ENCODE data around the gene KRT38. TPM values are rescaled to one million over a fixed set of nuclear protein-coding genes. Genes with fewer than 3 reads are reported as not detected.

KRT38 gene
- total RNA-seq (2022; extraction: Qiagen RNA extraction; ENCODE audit: low read depth), result not detected in 5 replicates

GRCh38 chr17:41440531-41441033 lies at the start of gene KRT38:
Gene KRT38 (minus strand): TSS chr17:41440983. CDS start chr17:41440921, 62 bp downstream.

DNA sequence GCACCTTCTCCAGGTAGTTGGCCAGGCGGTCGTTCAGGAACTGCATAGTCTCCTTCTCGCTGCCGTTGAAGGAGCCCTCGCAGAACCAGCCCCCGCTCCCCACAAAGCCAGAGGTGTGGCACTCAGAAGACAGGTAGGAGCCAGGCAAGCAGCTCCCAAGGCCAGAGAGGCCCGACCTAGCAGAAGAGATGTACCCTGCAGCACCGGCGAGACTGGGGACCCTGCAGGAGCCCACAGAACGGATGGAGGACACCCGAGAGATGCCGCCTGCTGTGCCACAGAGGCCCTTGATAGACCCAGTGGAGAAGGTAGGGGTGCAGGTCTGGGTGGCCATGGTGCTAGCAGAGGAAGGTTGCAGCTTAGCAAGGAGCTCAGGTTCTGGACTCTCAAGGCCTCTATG lies 48.7 kb upstream of the KRT38 start, which contains the start of gene KRT36:
TSS of gene KRT36 (minus strand) at position 380 of the 400 bp plus-strand sequence. CDS start at position 334, 46 bp downstream.

DNA sequence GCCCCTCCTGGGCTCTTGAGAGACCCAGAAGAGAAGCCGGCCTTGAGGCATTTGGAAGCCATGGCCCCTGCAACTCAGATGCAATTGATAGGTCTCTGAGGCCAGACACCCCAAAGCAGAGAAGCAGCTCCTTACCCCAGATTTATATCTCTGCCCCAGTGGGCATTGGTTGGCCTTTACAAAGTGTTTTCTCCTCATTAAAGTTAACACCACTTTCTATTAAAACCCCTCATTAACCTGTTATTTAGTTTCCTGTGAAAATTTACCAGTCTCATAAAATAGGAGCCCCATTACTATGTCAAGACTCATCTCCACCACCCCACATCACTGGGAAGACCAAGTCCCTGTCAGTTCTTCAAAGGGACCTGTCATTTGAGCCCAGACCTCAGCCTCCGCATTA lies 40.3 kb upstream of the KRT38 start, which contains the start of gene KRT35:
TSS of gene KRT35 (minus strand) at position 116 of the 400 bp plus-strand sequence. CDS start at position 62, 54 bp downstream.

DNA sequence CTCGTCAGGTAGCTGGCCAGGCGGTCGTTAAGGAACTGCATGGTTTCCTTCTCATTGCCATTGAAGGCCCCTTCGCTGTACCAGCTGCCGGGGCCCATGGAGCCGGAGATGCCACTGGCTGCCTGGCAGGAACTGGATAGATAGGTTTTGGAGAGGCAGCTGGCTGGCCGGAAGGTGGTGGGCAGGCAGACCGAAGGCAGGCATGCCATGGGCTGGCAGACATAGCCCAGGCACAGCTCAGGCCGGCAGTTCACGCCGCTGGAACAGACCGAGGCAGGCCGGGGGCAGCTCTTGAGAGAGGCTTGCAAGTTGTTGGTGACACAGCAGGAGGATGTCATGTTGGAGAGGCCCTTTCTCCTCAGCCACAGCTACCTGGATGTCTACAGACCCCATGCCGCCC lies 26.2 kb upstream of the KRT38 start, which contains the start of gene KRT32:
TSS of gene KRT32 (minus strand) at position 399 of the 400 bp plus-strand sequence. CDS start at position 338, 61 bp downstream.

GRCh38 chr17:41424111-41424635 lies 16.6 kb downstream of the KRT38 start, which contains the start of gene KRT37:
Gene KRT37 (minus strand): TSS chr17:41424585. CDS start chr17:41424523, 62 bp downstream.

DNA sequence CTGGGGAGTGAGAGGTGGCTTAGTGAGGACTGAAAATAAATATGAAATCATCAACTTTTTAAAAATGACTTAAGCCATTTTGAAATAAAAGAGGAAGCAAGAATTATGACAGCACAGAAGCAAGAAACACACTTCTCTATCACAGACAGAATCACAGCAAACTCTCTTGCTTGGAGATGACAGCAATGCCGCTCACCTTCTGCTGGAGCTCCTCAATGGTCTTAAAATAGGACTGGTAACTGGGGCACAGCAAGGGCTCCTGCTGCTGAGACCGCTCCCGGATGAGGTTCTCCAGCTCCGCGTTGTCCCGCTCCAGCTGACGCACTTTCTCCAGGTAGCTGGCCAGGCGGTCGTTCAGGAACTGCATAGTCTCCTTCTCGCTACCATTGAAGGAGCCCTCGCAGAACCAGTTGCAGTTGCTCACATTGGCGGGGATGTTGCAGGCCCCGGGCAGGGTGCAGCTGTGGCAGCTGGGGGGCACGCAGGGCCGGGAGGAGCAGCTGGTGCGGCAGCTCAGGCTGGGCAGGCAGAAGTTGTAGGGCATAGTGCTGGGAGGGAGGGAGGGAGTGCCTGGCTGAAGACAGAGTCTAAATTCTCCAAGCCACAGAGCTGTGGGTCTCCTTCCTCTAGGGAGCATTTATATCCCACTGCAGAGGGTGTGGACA lies 43.7 kb downstream of the KRT38 start, which contains the start of gene KRT31:
TSS of gene KRT31 (minus strand) at position 613 of the 665 bp plus-strand sequence. CDS start at position 544, 69 bp downstream.

Other genes with a start within 250 kb of the KRT38 start
- not detected in 5 replicates for gene KRTAP9-2, start 214.3 kb downstream of the KRT38 start, total RNA-seq (2022; extraction: Qiagen RNA extraction; ENCODE audit: low read depth)
- not detected in 5 replicates for gene KRTAP9-3, start 208.5 kb downstream of the KRT38 start, total RNA-seq (2022; extraction: Qiagen RNA extraction; ENCODE audit: low read depth)
- not detected in 5 replicates for gene KRTAP9-8, start 203.0 kb downstream of the KRT38 start, total RNA-seq (2022; extraction: Qiagen RNA extraction; ENCODE audit: low read depth)
- gene KRTAP9-4, start 191.3 kb downstream of the KRT38 start, total RNA-seq (2022; extraction: Qiagen RNA extraction; ENCODE audit: low read depth), result not detected in 5 replicates
- not detected in 5 replicates for gene KRTAP9-9, start 185.6 kb downstream of the KRT38 start, total RNA-seq (2022; extraction: Qiagen RNA extraction; ENCODE audit: low read depth)
- gene KRTAP9-6, start 175.6 kb downstream of the KRT38 start, total RNA-seq (2022; extraction: Qiagen RNA extraction; ENCODE audit: low read depth), result not detected in 5 replicates
- not detected in 5 replicates for gene KRTAP9-7, start 165.3 kb downstream of the KRT38 start, total RNA-seq (2022; extraction: Qiagen RNA extraction; ENCODE audit: low read depth)
- gene KRTAP29-1, start 138.1 kb downstream of the KRT38 start, total RNA-seq (2022; extraction: Qiagen RNA extraction; ENCODE audit: low read depth), result not detected in 5 replicates
- gene KRTAP16-1, start 131.7 kb downstream of the KRT38 start, total RNA-seq (2022; extraction: Qiagen RNA extraction; ENCODE audit: low read depth), result not detected in 5 replicates
- not detected in 5 replicates for gene KRTAP17-1, start 125.3 kb downstream of the KRT38 start, total RNA-seq (2022; extraction: Qiagen RNA extraction; ENCODE audit: low read depth)
- gene KRT33A, start 90.2 kb downstream of the KRT38 start, total RNA-seq (2022; extraction: Qiagen RNA extraction; ENCODE audit: low read depth), result not detected in 5 replicates
- not detected in 5 replicates for gene KRT33B, start 71.2 kb downstream of the KRT38 start, total RNA-seq (2022; extraction: Qiagen RNA extraction; ENCODE audit: low read depth)
- gene KRT34, start 58.7 kb downstream of the KRT38 start, total RNA-seq (2022; extraction: Qiagen RNA extraction; ENCODE audit: low read depth), result 0.20 to 0.78 TPM (median 0.31 TPM) in 5 replicates
- not detected in 5 replicates for gene KRT31, start 43.4 kb downstream of the KRT38 start, total RNA-seq (2022; extraction: Qiagen RNA extraction; ENCODE audit: low read depth)
- not detected in 5 replicates for gene KRT37, start 16.4 kb downstream of the KRT38 start, total RNA-seq (2022; extraction: Qiagen RNA extraction; ENCODE audit: low read depth)
- not detected in 5 replicates for gene KRT32, start 26.4 kb upstream of the KRT38 start, total RNA-seq (2022; extraction: Qiagen RNA extraction; ENCODE audit: low read depth)
- gene KRT35, start 40.2 kb upstream of the KRT38 start, total RNA-seq (2022; extraction: Qiagen RNA extraction; ENCODE audit: low read depth), result not detected in 5 replicates
- not detected in 5 replicates for gene KRT36, start 48.9 kb upstream of the KRT38 start, total RNA-seq (2022; extraction: Qiagen RNA extraction; ENCODE audit: low read depth)
- gene KRT13, start 64.6 kb upstream of the KRT38 start, total RNA-seq (2022; extraction: Qiagen RNA extraction; ENCODE audit: low read depth), result 0.21 to 0.28 TPM in 2 of 5 replicates, not detected in the others
- gene KRT15, start 77.9 kb upstream of the KRT38 start, total RNA-seq (2022; extraction: Qiagen RNA extraction; ENCODE audit: low read depth), result 3.1 to 5.1 TPM (median 4.0 TPM) in 5 replicates
- 32.9 to 64.6 TPM (median 54.2 TPM) in 5 replicates for gene KRT19, start 87.3 kb upstream of the KRT38 start, total RNA-seq (2022; extraction: Qiagen RNA extraction; ENCODE audit: low read depth)
- not detected in 5 replicates for gene KRT9, start 131.1 kb upstream of the KRT38 start, total RNA-seq (2022; extraction: Qiagen RNA extraction; ENCODE audit: low read depth)
- gene KRT14, start 145.9 kb upstream of the KRT38 start, total RNA-seq (2022; extraction: Qiagen RNA extraction; ENCODE audit: low read depth), result 0.08 to 0.15 TPM (median 0.14 TPM) in 3 of 5 replicates, not detected in the others
- gene KRT16, start 171.8 kb upstream of the KRT38 start, total RNA-seq (2022; extraction: Qiagen RNA extraction; ENCODE audit: low read depth), result 0.38 to 1.2 TPM (median 0.89 TPM) in 5 replicates
- gene KRT17, start 183.6 kb upstream of the KRT38 start, total RNA-seq (2022; extraction: Qiagen RNA extraction; ENCODE audit: low read depth), result 0.92 to 1.7 TPM (median 1.0 TPM) in 5 replicates
- 1,212 to 1,763 TPM (median 1,340 TPM) in 5 replicates for gene EIF1, start 247.9 kb upstream of the KRT38 start, total RNA-seq (2022; extraction: Qiagen RNA extraction; ENCODE audit: low read depth)

All from A549 treated with ZK216348 at 1 μM for 4 hours (cell line).